ENCODE results near the gene KDM5B. TPM values are rescaled to one million over a fixed set of nuclear protein-coding genes. Genes with fewer than 3 reads are reported as not detected.
"Not testable (repeated sequence)": the region's sequence is repeated elsewhere in the genome, so short reads cannot be mapped to it uniquely, and the experiment has no call there.

Gene KDM5B
- total RNA-seq, 2 experiments from 2014 or later: 59.5 to 70.3 TPM

GRCh38 chr1:202836623-202837403 lies 28.6 kb upstream of the KDM5B start:
- Mint-ChIP-seq H3K36me3 (ENCODE audit: low read depth) (no peaks in the 10 kb centered on the region), H3K4me3 (no peak overlapping the region), H3K27ac (peak overlapping the region; percentile 62), H3K9me3 (no peaks in the 10 kb centered on the region), H3K4me1 (peaks cover 60% of the 10 kb centered on the region), H3K27me3 (no peaks in the 10 kb centered on the region)
- DNase-seq: peak; percentile 19
- ChIA-PET CTCF (interaction anchor here (1.0 to 1.3 kb wide), 5 partner anchors 14 to 132 kb away, joined by 3 to 5 read pairs (median 3); no protein-coding TSS in a partner anchor), POLR2A (interaction anchor here (0.7 to 3.0 kb wide), 8 partner anchors 11 to 453 kb away, joined by 3 to 20 read pairs (median 4); partner anchors contain the start of genes PCAT6 and RABIF)

- Mint-ChIP-seq H3K36me3 (ENCODE audit: low read depth) (no peaks in the 10 kb centered on the region), H3K27me3 (no peaks in the 10 kb centered on the region), H3K4me3 (peak overlapping the region; percentile 40), H3K9me3 (no peaks in the 10 kb centered on the region), H3K27ac (peak overlapping the region; percentile 62), H3K4me1 (peaks cover 65% of the 10 kb centered on the region)
- peak; percentile 65 for DNase-seq
- ChIA-PET POLR2A (interaction anchor here (0.8 to 3.0 kb wide), 12 partner anchors 9 to 494 kb away, joined by 3 to 20 read pairs (median 4); partner anchors contain the start of genes KDM5B, PCAT6, RABIF and UBE2T), CTCF (interaction anchor here (0.5 to 1.5 kb wide), 7 partner anchors 15 to 848 kb away, joined by 3 to 6 read pairs (median 3); no protein-coding TSS in a partner anchor)
Measured at GRCh38 chr1:202835548-202836072, 27.4 kb upstream of the KDM5B start.

- Mint-ChIP-seq H3K27me3 (no peaks in the 10 kb centered on the region), H3K4me1 (peaks cover 65% of the 10 kb centered on the region), H3K9me3 (no peaks in the 10 kb centered on the region), H3K27ac (peak overlapping the region; percentile 62), H3K4me3 (peak overlapping the region; percentile 40), H3K36me3 (ENCODE audit: low read depth) (no peaks in the 10 kb centered on the region)
- CTCF ChIA-PET: interaction anchor here (0.9 to 1.5 kb wide), 5 partner anchors 18 to 645 kb away, joined by 3 to 4 read pairs (median 3); no protein-coding TSS in a partner anchor
- peak; percentile 39 for DNase-seq
- POLR2A ChIA-PET: interaction anchor here (0.6 to 3.0 kb wide), 9 partner anchors 8 to 54 kb away, joined by 3 to 20 read pairs (median 5); partner anchors contain the start of genes KDM5B, PCAT6 and RABIF
Measured at GRCh38 chr1:202834771-202835547, 26.7 kb upstream of the KDM5B start.

DNA sequence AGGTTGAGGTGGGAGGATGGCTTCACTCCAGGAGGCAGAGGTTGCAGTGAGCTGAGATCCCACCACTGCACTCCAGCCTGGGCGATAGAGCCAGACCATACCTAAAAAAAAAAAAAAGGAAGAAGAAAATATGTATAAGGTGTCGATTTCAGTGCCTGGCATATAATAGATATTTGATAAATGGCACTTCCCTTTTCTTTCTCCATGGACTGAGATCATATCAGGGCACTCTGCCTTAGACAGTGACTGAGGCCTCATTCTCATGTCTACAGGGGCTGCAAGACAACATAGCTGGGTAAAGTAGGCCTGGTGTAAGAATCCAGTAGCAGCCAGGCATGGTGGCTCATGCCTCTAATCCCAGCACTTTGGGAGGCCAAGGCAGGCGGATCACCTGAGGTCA lies 23.7 kb upstream of the KDM5B start:
- Mint-ChIP-seq H3K27me3 (peaks cover 5% of the 10 kb centered on the region), H3K4me1 (peaks cover 52% of the 10 kb centered on the region), H3K9me3 (no peaks in the 10 kb centered on the region), H3K27ac (peak overlapping the region; percentile 51), H3K36me3 (ENCODE audit: low read depth) (no peaks in the 10 kb centered on the region), H3K4me3 (no peak overlapping the region)
- POLR2A ChIA-PET: no interaction called here
- no peak for DNase-seq
- CTCF ChIA-PET: no interaction called here

DNA sequence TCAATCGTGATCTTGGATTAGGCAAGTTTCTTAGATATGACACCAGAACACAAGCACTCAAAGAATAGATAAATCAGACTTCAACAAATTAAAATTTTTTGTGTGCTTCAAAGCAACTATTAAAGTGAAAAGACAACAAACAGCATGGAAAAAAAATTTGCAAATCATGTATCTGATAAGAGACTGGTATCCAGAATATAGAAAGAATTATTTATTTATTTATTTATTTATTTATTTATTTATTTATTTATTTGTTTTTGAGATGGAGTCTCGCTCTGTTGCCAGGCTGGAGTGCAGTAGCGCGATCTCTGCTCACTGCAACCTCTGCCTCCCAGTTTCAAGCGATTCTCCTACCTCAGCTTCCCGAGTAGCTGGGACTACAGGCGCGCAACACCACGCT lies 21.0 kb upstream of the KDM5B start:
- DNase-seq; H3K9me3 Mint-ChIP-seq; H3K27ac Mint-ChIP-seq; H3K36me3 Mint-ChIP-seq (ENCODE audit: low read depth); POLR2A ChIA-PET; H3K4me3 Mint-ChIP-seq: not testable (repeated sequence)
- CTCF ChIA-PET: interaction anchor here (0.6 kb wide), 1 partner anchor 17 kb away, joined by 3 read pairs; no protein-coding TSS in a partner anchor
- H3K4me1 Mint-ChIP-seq: peaks cover 25% of the 10 kb centered on the region
- peaks cover 17% of the 10 kb centered on the region for H3K27me3 Mint-ChIP-seq

DNA sequence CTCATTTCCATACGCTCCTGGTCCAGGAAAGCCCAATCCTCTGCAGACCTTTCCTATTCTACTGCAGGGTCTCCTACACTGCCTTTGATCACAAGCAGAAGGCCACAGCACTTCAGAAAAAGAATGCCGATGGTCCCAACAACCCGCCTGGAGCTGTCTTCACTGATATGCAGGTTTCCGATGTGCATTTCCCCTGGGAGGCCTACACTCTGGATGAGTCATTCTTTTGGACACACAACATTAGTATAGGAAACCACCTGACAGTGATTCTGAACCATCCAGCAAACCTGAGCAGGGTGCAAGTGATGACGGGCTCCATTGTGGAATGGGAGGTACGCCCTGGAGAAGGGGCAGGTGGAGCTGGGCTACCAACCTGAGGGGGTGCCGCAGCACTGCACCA lies 17.5 kb upstream of the KDM5B start:
- H3K4me1 Mint-ChIP-seq: no peaks in the 10 kb centered on the region
- no peak overlapping the region for H3K4me3 Mint-ChIP-seq
- H3K9me3 Mint-ChIP-seq: no peaks in the 10 kb centered on the region
- CTCF ChIA-PET: no interaction called here
- POLR2A ChIA-PET: interaction anchor here (1.5 kb wide), 1 partner anchor 9 kb away, joined by 4 read pairs; no protein-coding TSS in a partner anchor
- H3K27ac Mint-ChIP-seq: no peak overlapping the region
- no peak for DNase-seq
- peaks cover 27% of the 10 kb centered on the region for H3K27me3 Mint-ChIP-seq
- no peaks in the 10 kb centered on the region for H3K36me3 Mint-ChIP-seq (ENCODE audit: low read depth)

GRCh38 chr1:202821467-202821866 lies 13.2 kb upstream of the KDM5B start:
- Mint-ChIP-seq H3K9me3 (no peaks in the 10 kb centered on the region), H3K27me3 (peaks cover 40% of the 10 kb centered on the region), H3K4me1 (no peaks in the 10 kb centered on the region), H3K36me3 (ENCODE audit: low read depth) (no peaks in the 10 kb centered on the region), H3K4me3 (no peak overlapping the region), H3K27ac (no peak overlapping the region)
- CTCF ChIA-PET: interaction anchor here (1.7 kb wide), 1 partner anchor 10 kb away, joined by 3 read pairs; no protein-coding TSS in a partner anchor
- POLR2A ChIA-PET: no interaction called here
- no peak for DNase-seq

- H3K36me3 Mint-ChIP-seq (ENCODE audit: low read depth): no peaks in the 10 kb centered on the region
- no peak for DNase-seq
- no peak overlapping the region for H3K4me3 Mint-ChIP-seq
- POLR2A ChIA-PET: no interaction called here
- H3K9me3 Mint-ChIP-seq: no peaks in the 10 kb centered on the region
- no peaks in the 10 kb centered on the region for H3K4me1 Mint-ChIP-seq
- H3K27ac Mint-ChIP-seq: no peak overlapping the region
- H3K27me3 Mint-ChIP-seq: peaks cover 40% of the 10 kb centered on the region
- CTCF ChIA-PET: no interaction called here
Measured at GRCh38 chr1:202818819-202819218, 10.6 kb upstream of the KDM5B start.

DNA sequence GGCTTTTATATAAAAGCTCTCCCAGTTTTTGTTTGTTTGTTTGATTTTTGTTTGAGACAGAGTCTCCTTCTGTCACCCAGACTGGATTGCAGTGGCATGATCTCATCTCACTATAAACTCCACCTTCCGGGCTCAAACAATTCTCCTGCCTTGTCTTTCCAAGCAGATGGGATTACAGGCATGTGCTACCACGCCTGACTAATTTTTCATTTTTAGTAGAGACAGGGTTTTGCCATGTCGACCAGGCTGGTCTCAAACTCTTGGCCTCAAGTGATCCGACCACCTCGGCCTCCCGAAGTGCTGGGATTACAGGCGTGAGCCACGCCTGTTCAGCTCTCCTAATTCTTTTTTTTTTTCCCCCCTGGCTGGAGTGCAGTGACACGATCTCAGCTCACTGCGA lies 6.9 kb upstream of the KDM5B start:
- no peaks in the 10 kb centered on the region for H3K9me3 Mint-ChIP-seq
- H3K4me1 Mint-ChIP-seq: peaks cover 19% of the 10 kb centered on the region
- H3K36me3 Mint-ChIP-seq (ENCODE audit: low read depth): no peaks in the 10 kb centered on the region
- no peak overlapping the region for H3K4me3 Mint-ChIP-seq
- POLR2A ChIA-PET: no interaction called here
- CTCF ChIA-PET: no interaction called here
- no peak overlapping the region for H3K27ac Mint-ChIP-seq
- no peak for DNase-seq
- H3K27me3 Mint-ChIP-seq: peaks cover 41% of the 10 kb centered on the region

DNA sequence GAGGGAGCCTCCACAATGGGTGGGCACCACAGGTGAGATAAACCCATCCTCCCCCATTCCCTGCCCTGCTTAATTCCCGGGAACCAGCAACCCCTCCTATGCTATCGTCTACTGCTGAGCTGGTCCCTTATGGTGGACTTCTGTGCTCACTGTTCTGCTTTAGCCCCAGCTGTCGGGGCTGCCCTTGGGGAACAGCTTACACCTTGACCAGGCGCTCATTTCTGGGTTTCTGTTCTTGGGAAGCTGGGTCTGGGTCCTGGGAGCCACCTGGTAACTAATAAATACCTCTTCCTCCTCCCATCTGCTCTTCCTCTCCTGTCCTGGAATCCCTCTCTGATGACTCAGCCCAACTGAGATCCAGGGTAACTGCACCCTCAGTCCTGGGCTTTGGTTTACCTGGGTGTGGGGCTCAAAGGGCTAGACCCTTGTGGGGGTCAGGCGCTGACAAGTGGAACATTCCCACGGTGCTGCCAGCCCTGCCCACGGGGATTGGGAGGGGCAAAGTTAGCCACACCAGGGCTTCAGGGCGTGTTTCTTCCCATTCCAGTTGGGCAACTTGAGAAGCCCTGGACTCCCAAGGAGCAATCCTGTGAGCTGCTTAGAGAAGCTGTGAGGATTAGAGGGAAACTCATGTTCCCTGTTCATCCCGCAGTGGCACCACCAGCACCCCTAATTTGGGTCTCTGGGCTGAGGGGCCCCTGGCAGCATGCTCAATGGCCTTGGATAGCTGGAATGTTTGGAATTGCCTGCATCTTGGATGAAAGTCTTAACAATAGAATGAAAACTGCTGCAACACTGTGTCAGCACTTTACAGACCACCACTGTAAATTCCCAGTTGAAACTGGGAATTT lies 4.2 kb upstream of the KDM5B start:
- Mint-ChIP-seq H3K4me3 (peak overlapping the region; percentile 21), H3K9me3 (no peaks in the 10 kb centered on the region), H3K4me1 (peaks cover 34% of the 10 kb centered on the region), H3K27me3 (peaks cover 34% of the 10 kb centered on the region), H3K27ac (no peak overlapping the region), H3K36me3 (ENCODE audit: low read depth) (peaks cover 2% of the 10 kb centered on the region)
- ChIA-PET POLR2A (interaction anchor here (1.0 to 3.6 kb wide), 2 partner anchors 24 to 195 kb away, joined by 3 to 20 read pairs; partner anchors contain the start of gene TMEM183A), CTCF (interaction anchor here (1.2 kb wide), 1 partner anchor 8 kb away, joined by 3 read pairs; no protein-coding TSS in a partner anchor)
- DNase-seq: no peak

GRCh38 chr1:202811296-202812175 lies 3.3 kb upstream of the KDM5B start:
- H3K27ac Mint-ChIP-seq: peak overlapping the region; percentile 74
- peaks cover 34% of the 10 kb centered on the region for H3K4me1 Mint-ChIP-seq
- peak overlapping the region; percentile 98 for H3K4me3 Mint-ChIP-seq
- peaks cover 31% of the 10 kb centered on the region for H3K27me3 Mint-ChIP-seq
- H3K36me3 Mint-ChIP-seq (ENCODE audit: low read depth): peaks cover 3% of the 10 kb centered on the region
- POLR2A ChIA-PET: interaction anchor here (0.6 to 3.6 kb wide), 2 partner anchors 25 to 77 kb away, joined by 3 to 20 read pairs; no protein-coding TSS in a partner anchor
- peak; percentile 53 for DNase-seq
- CTCF ChIA-PET: interaction anchor here (0.8 to 1.2 kb wide), 2 partner anchors 9 to 42 kb away, joined by 3 read pairs; no protein-coding TSS in a partner anchor
- H3K9me3 Mint-ChIP-seq: no peaks in the 10 kb centered on the region

All from activated CD4-positive, alpha-beta memory T cell treated with anti-CD3 and anti-CD28 coated beads, Interleukin-2, amount 10 ng/mL, durations not matched to agents 7 days and 5 days (primary cell).